H9 (cell line): ENCODE measurements around the gene CRHR2. TPM values are rescaled to one million over a fixed set of nuclear protein-coding genes. Genes with fewer than 3 reads are reported as not detected.

Source experiments
- DNase-seq: peaks from one replicate; pipeline ENCODE4 v3.0.0-alpha.2; 2017
- H2AFZ ChIP-seq: one replicate; pipeline ENCODE4 v1.6.1; 2013; ENCODE audit warnings: mild to moderate bottlenecking, low read length, control low read depth, moderate library complexity
- H2AK5ac ChIP-seq: 2 replicates; pipeline ENCODE4 v1.6.1; 2013; ENCODE audit warnings: low read length, control low read depth, mixed read lengths; ENCODE audit not compliant: insufficient read length
- H2BK120ac ChIP-seq: one replicate; pipeline ENCODE4 v1.6.1; 2013; ENCODE audit warnings: low read depth, mild to moderate bottlenecking, low read length, control low read depth, inconsistent platforms; ENCODE audit not compliant: poor library complexity, severe bottlenecking
- H2BK12ac ChIP-seq: 2 replicates; pipeline ENCODE4 v1.6.1; 2013; ENCODE audit warnings: low read length, control low read depth, mixed read lengths, low read depth; ENCODE audit not compliant: insufficient read length
- H2BK15ac ChIP-seq: 2 replicates; pipeline ENCODE4 v1.6.1; 2013; ENCODE audit warnings: low read depth, low read length, control low read depth
- H2BK20ac ChIP-seq: one replicate; pipeline ENCODE4 v1.6.1; 2013; ENCODE audit warnings: low read depth, mild to moderate bottlenecking, low read length, control low read depth, inconsistent platforms; ENCODE audit not compliant: poor library complexity, severe bottlenecking
- H2BK5ac ChIP-seq: 2 replicates; pipeline ENCODE4 v1.6.1; 2013; ENCODE audit warnings: low read length, control low read depth, mixed read lengths; ENCODE audit not compliant: insufficient read length
- H3K14ac ChIP-seq: 2 replicates; pipeline ENCODE4 v1.6.1; 2013; ENCODE audit warnings: low read length, control low read depth; ENCODE audit not compliant: insufficient read depth
- H3K18ac ChIP-seq: 2 replicates; pipeline ENCODE4 v1.6.1; 2013; ENCODE audit warnings: low read depth, mild to moderate bottlenecking, mixed read lengths, low read length, control low read depth; ENCODE audit not compliant: insufficient read length
- H3K23ac ChIP-seq: 2 replicates; pipeline ENCODE4 v1.6.1; 2013; ENCODE audit warnings: low read length, control low read depth, mixed read lengths, low read depth; ENCODE audit not compliant: insufficient read length
- H3K23me2 ChIP-seq: 2 replicates; pipeline ENCODE4 v1.6.1; 2013; ENCODE audit warnings: low read depth, mild to moderate bottlenecking, mixed read lengths, low read length, control low read depth; ENCODE audit not compliant: insufficient read length, poor library complexity, severe bottlenecking
- H3K27ac ChIP-seq: 2 replicates; pipeline ENCODE4 v1.5.1; 2013; ENCODE audit warnings: low read length, control low read depth, mixed read lengths, low read depth; ENCODE audit not compliant: insufficient read length
- H3K27me3 ChIP-seq: 2 replicates; pipeline ENCODE4 v1.6.1; 2013; ENCODE audit warnings: low read length, control low read depth, inconsistent platforms; ENCODE audit not compliant: insufficient read depth
- H3K4ac ChIP-seq: 2 replicates; pipeline ENCODE4 v1.6.1; 2013; ENCODE audit warnings: low read depth, mild to moderate bottlenecking, control low read depth, inconsistent platforms, low read length, moderate library complexity
- H3K4me1 ChIP-seq: 2 replicates; pipeline ENCODE4 v1.6.1; 2013; ENCODE audit warnings: low read length, control low read depth, inconsistent platforms; ENCODE audit not compliant: insufficient read depth
- H3K4me2 ChIP-seq: 2 replicates; pipeline ENCODE4 v1.6.1; 2013; ENCODE audit warnings: low read length, control low read depth, mixed read lengths; ENCODE audit not compliant: insufficient read length, insufficient read depth
- H3K56ac ChIP-seq: 2 replicates; pipeline ENCODE4 v1.6.1; 2013; ENCODE audit warnings: low read depth, mild to moderate bottlenecking, mixed read lengths, low read length, control low read depth; ENCODE audit not compliant: insufficient read length
- H3K79me1 ChIP-seq: 2 replicates; pipeline ENCODE4 v1.6.1; 2013; ENCODE audit warnings: low read depth, mild to moderate bottlenecking, moderate library complexity, low read length, control low read depth, inconsistent platforms; ENCODE audit not compliant: insufficient read depth, poor library complexity, severe bottlenecking
- H3K79me2 ChIP-seq: 2 replicates; pipeline ENCODE4 v1.6.1; 2013; ENCODE audit warnings: low read length, control low read depth, inconsistent platforms; ENCODE audit not compliant: insufficient read depth
- H3K9ac ChIP-seq: 2 replicates; pipeline ENCODE4 v1.6.1; 2013; ENCODE audit warnings: low read length, control low read depth, mixed read lengths; ENCODE audit not compliant: insufficient read length; ENCODE audit errors: extremely low read depth
- H3K9me3 ChIP-seq: one replicate; pipeline ENCODE4 v1.6.1; 2013; ENCODE audit warnings: low read depth, low read length, inconsistent platforms; ENCODE audit not compliant: control insufficient read depth
- H3T11ph ChIP-seq: one replicate; pipeline ENCODE4 v1.6.1; 2013; ENCODE audit warnings: mild to moderate bottlenecking, low read length, control low read depth, inconsistent platforms
- H4K20me1 ChIP-seq: one replicate; pipeline ENCODE4 v1.6.1; 2013; ENCODE audit not compliant: control insufficient read depth, insufficient read length, insufficient read depth
- H4K5ac ChIP-seq: 2 replicates; pipeline ENCODE4 v1.6.1; 2013; ENCODE audit warnings: low read depth, mild to moderate bottlenecking, mixed read lengths, low read length, control low read depth; ENCODE audit not compliant: insufficient read length
- H4K8ac ChIP-seq: replicated peaks from 2 replicates; pipeline ENCODE4 v1.6.1; 2013; ENCODE audit warnings: low read length, control low read depth, mixed read lengths, low read depth; ENCODE audit not compliant: insufficient read length
- H4K91ac ChIP-seq: 2 replicates; pipeline ENCODE4 v1.6.1; 2013; ENCODE audit warnings: low read depth, mild to moderate bottlenecking, moderate library complexity, mixed read lengths, low read length, control low read depth; ENCODE audit not compliant: insufficient read length
- H3K27ac Mint-ChIP-seq, 3 experiments: 2 replicates in 2 of 3; 3 replicates in 1 of 3; pipeline ENCODE4 v1.8.0; 2020 to 2021; ENCODE audit warnings: mixed read lengths in 3 of 3, mild to moderate bottlenecking in 1 of 3, moderate library complexity in 1 of 3
- H3K27me3 Mint-ChIP-seq: 2 replicates; pipeline ENCODE4 v1.8.0; 2021; ENCODE audit warnings: low read depth, mild to moderate bottlenecking, moderate library complexity, mixed read lengths
- H3K36me3 Mint-ChIP-seq, 3 experiments: 2 replicates in 2 of 3; 3 replicates in 1 of 3; pipeline ENCODE4 v1.8.0; 2020 to 2021; ENCODE audit warnings: low read depth in 3 of 3, mixed read lengths in 3 of 3; ENCODE audit not compliant: insufficient read depth in 1 of 3
- H3K4me1 Mint-ChIP-seq, 2 experiments: 2 replicates each; pipeline ENCODE4 v1.8.0; 2020; ENCODE audit warnings: mixed read lengths in 2 of 2
- H3K4me3 Mint-ChIP-seq, 2 experiments: 2 replicates in 1 of 2; 3 replicates in 1 of 2; pipeline ENCODE4 v1.8.0; 2020 to 2021; ENCODE audit warnings: mild to moderate bottlenecking in 2 of 2, mixed read lengths in 2 of 2, moderate library complexity in 1 of 2
- H3K9me3 Mint-ChIP-seq, 2 experiments: 2 replicates in 1 of 2; 3 replicates in 1 of 2; pipeline ENCODE4 v1.8.0; 2020; ENCODE audit warnings: mild to moderate bottlenecking in 2 of 2, mixed read lengths in 2 of 2, moderate library complexity in 1 of 2
- CTCF ChIP-seq: fragments of 200-600 bp; sonication (generic); conservative IDR thresholded peaks from 3 replicates; pipeline ENCODE4 v1.8.0; 2021; ENCODE audit warnings: antibody characterized with exemption, mild to moderate bottlenecking
- WGBS: extraction: QIAGEN DNeasy Blood & Tissue Kit; methylation state at CpG from one replicate; pipeline ENCODE4 v1.1.7; 2013; ENCODE audit warnings: missing lambda C conversion rate, low lambda C conversion rate, mixed read lengths; ENCODE audit not compliant: insufficient read length; ENCODE audit errors: extremely low coverage; 5-methylcytosine and 5-hydroxymethylcytosine counted together
- total RNA-seq: library from RNA; stranded (reverse); gene quantifications from 2 replicates; pipeline ENCODE4 v1.2.1, GENCODE V29; 2021

The CRHR2 gene
- total RNA-seq, 1 experiment from 2014 or later, result 0.07 TPM

- Mint-ChIP-seq H3K4me1 (peaks cover 5 to 11% of the 10 kb centered on the region in 2 experiments; a peak in 3 of 4 replicates), H3K4me3 (no peak overlapping the region), H3K9me3 (no peaks in the 10 kb centered on the region; a peak in 1 of 5 replicates), H3K27ac (no peak overlapping the region), H3K36me3 (no peaks in the 10 kb centered on the region), H3K27me3 (peaks cover 3% of the 10 kb centered on the region)
- H2BK15ac ChIP-seq, result no peak overlapping the region
- H3K4ac ChIP-seq, result no peak overlapping the region
- H3K4me2 ChIP-seq, result no peak overlapping the region
- no peaks in the 10 kb centered on the region for H3K9me3 ChIP-seq
- TF ChIP-seq CTCF, result no peak
- H3T11ph ChIP-seq, result no peak overlapping the region
- no peaks in the 10 kb centered on the region for H3K4me1 ChIP-seq
- no peaks in the 10 kb centered on the region for H4K20me1 ChIP-seq
- H4K5ac ChIP-seq, result no peak overlapping the region
- H2AFZ ChIP-seq, result no peak overlapping the region
- no peak overlapping the region for H3K14ac ChIP-seq
- WGBS, result no CpG with 5 or more reads among the region's 4 CpGs
- H3K27me3 ChIP-seq, result no peaks in the 10 kb centered on the region
- no peak overlapping the region for H3K23ac ChIP-seq
- H4K91ac ChIP-seq, result no peak overlapping the region
- H3K79me2 ChIP-seq, result no peaks in the 10 kb centered on the region
- no peak overlapping the region for H3K18ac ChIP-seq
- H2BK12ac ChIP-seq, result no peak overlapping the region
- no peak overlapping the region for H2AK5ac ChIP-seq
- H3K23me2 ChIP-seq, result no peaks in the 10 kb centered on the region
- H3K9ac ChIP-seq, result no peak overlapping the region
- no peak overlapping the region for H4K8ac ChIP-seq
- no peak overlapping the region for H2BK5ac ChIP-seq
- DNase-seq, result no peak
- H3K79me1 ChIP-seq, result no peaks in the 10 kb centered on the region
- H2BK20ac ChIP-seq, result no peak overlapping the region
- no peak overlapping the region for H3K56ac ChIP-seq
- H3K27ac ChIP-seq, result no peak overlapping the region
- no peak overlapping the region for H2BK120ac ChIP-seq
These were observed 26.2 kb upstream of the CRHR2 start for GRCh38 chr7:30708412-30708811.
